H9 (cell line): ENCODE measurements around the gene LEF1. TPM values are rescaled to one million over a fixed set of nuclear protein-coding genes. Genes with fewer than 3 reads are reported as not detected.

Experiments used
- DNase-seq: peaks from one replicate; pipeline ENCODE4 v3.0.0-alpha.2; 2017
- H2AFZ ChIP-seq: one replicate; pipeline ENCODE4 v1.6.1; 2013; ENCODE audit warnings: mild to moderate bottlenecking, low read length, control low read depth, moderate library complexity
- H2AK5ac ChIP-seq: 2 replicates; pipeline ENCODE4 v1.6.1; 2013; ENCODE audit warnings: low read length, control low read depth, mixed read lengths; ENCODE audit not compliant: insufficient read length
- H2BK120ac ChIP-seq: one replicate; pipeline ENCODE4 v1.6.1; 2013; ENCODE audit warnings: low read depth, mild to moderate bottlenecking, low read length, control low read depth, inconsistent platforms; ENCODE audit not compliant: poor library complexity, severe bottlenecking
- H2BK12ac ChIP-seq: 2 replicates; pipeline ENCODE4 v1.6.1; 2013; ENCODE audit warnings: low read length, control low read depth, mixed read lengths, low read depth; ENCODE audit not compliant: insufficient read length
- H2BK15ac ChIP-seq: 2 replicates; pipeline ENCODE4 v1.6.1; 2013; ENCODE audit warnings: low read depth, low read length, control low read depth
- H2BK20ac ChIP-seq: one replicate; pipeline ENCODE4 v1.6.1; 2013; ENCODE audit warnings: low read depth, mild to moderate bottlenecking, low read length, control low read depth, inconsistent platforms; ENCODE audit not compliant: poor library complexity, severe bottlenecking
- H2BK5ac ChIP-seq: 2 replicates; pipeline ENCODE4 v1.6.1; 2013; ENCODE audit warnings: low read length, control low read depth, mixed read lengths; ENCODE audit not compliant: insufficient read length
- H3K14ac ChIP-seq: 2 replicates; pipeline ENCODE4 v1.6.1; 2013; ENCODE audit warnings: low read length, control low read depth; ENCODE audit not compliant: insufficient read depth
- H3K18ac ChIP-seq: 2 replicates; pipeline ENCODE4 v1.6.1; 2013; ENCODE audit warnings: low read depth, mild to moderate bottlenecking, mixed read lengths, low read length, control low read depth; ENCODE audit not compliant: insufficient read length
- H3K23ac ChIP-seq: 2 replicates; pipeline ENCODE4 v1.6.1; 2013; ENCODE audit warnings: low read length, control low read depth, mixed read lengths, low read depth; ENCODE audit not compliant: insufficient read length
- H3K23me2 ChIP-seq: 2 replicates; pipeline ENCODE4 v1.6.1; 2013; ENCODE audit warnings: low read depth, mild to moderate bottlenecking, mixed read lengths, low read length, control low read depth; ENCODE audit not compliant: insufficient read length, poor library complexity, severe bottlenecking
- H3K27ac ChIP-seq: 2 replicates; pipeline ENCODE4 v1.5.1; 2013; ENCODE audit warnings: low read length, control low read depth, mixed read lengths, low read depth; ENCODE audit not compliant: insufficient read length
- H3K27me3 ChIP-seq: 2 replicates; pipeline ENCODE4 v1.6.1; 2013; ENCODE audit warnings: low read length, control low read depth, inconsistent platforms; ENCODE audit not compliant: insufficient read depth
- H3K4ac ChIP-seq: 2 replicates; pipeline ENCODE4 v1.6.1; 2013; ENCODE audit warnings: low read depth, mild to moderate bottlenecking, control low read depth, inconsistent platforms, low read length, moderate library complexity
- H3K4me1 ChIP-seq: 2 replicates; pipeline ENCODE4 v1.6.1; 2013; ENCODE audit warnings: low read length, control low read depth, inconsistent platforms; ENCODE audit not compliant: insufficient read depth
- H3K4me2 ChIP-seq: 2 replicates; pipeline ENCODE4 v1.6.1; 2013; ENCODE audit warnings: low read length, control low read depth, mixed read lengths; ENCODE audit not compliant: insufficient read length, insufficient read depth
- H3K56ac ChIP-seq: 2 replicates; pipeline ENCODE4 v1.6.1; 2013; ENCODE audit warnings: low read depth, mild to moderate bottlenecking, mixed read lengths, low read length, control low read depth; ENCODE audit not compliant: insufficient read length
- H3K79me1 ChIP-seq: 2 replicates; pipeline ENCODE4 v1.6.1; 2013; ENCODE audit warnings: low read depth, mild to moderate bottlenecking, moderate library complexity, low read length, control low read depth, inconsistent platforms; ENCODE audit not compliant: insufficient read depth, poor library complexity, severe bottlenecking
- H3K79me2 ChIP-seq: 2 replicates; pipeline ENCODE4 v1.6.1; 2013; ENCODE audit warnings: low read length, control low read depth, inconsistent platforms; ENCODE audit not compliant: insufficient read depth
- H3K9ac ChIP-seq: 2 replicates; pipeline ENCODE4 v1.6.1; 2013; ENCODE audit warnings: low read length, control low read depth, mixed read lengths; ENCODE audit not compliant: insufficient read length; ENCODE audit errors: extremely low read depth
- H3K9me3 ChIP-seq: one replicate; pipeline ENCODE4 v1.6.1; 2013; ENCODE audit warnings: low read depth, low read length, inconsistent platforms; ENCODE audit not compliant: control insufficient read depth
- H3T11ph ChIP-seq: one replicate; pipeline ENCODE4 v1.6.1; 2013; ENCODE audit warnings: mild to moderate bottlenecking, low read length, control low read depth, inconsistent platforms
- H4K20me1 ChIP-seq: one replicate; pipeline ENCODE4 v1.6.1; 2013; ENCODE audit not compliant: control insufficient read depth, insufficient read length, insufficient read depth
- H4K5ac ChIP-seq: 2 replicates; pipeline ENCODE4 v1.6.1; 2013; ENCODE audit warnings: low read depth, mild to moderate bottlenecking, mixed read lengths, low read length, control low read depth; ENCODE audit not compliant: insufficient read length
- H4K8ac ChIP-seq: replicated peaks from 2 replicates; pipeline ENCODE4 v1.6.1; 2013; ENCODE audit warnings: low read length, control low read depth, mixed read lengths, low read depth; ENCODE audit not compliant: insufficient read length
- H4K91ac ChIP-seq: 2 replicates; pipeline ENCODE4 v1.6.1; 2013; ENCODE audit warnings: low read depth, mild to moderate bottlenecking, moderate library complexity, mixed read lengths, low read length, control low read depth; ENCODE audit not compliant: insufficient read length
- H3K27ac Mint-ChIP-seq, 3 experiments: 2 replicates in 2 of 3; 3 replicates in 1 of 3; pipeline ENCODE4 v1.8.0; 2020 to 2021; ENCODE audit warnings: mixed read lengths in 3 of 3, mild to moderate bottlenecking in 1 of 3, moderate library complexity in 1 of 3
- H3K27me3 Mint-ChIP-seq: 2 replicates; pipeline ENCODE4 v1.8.0; 2021; ENCODE audit warnings: low read depth, mild to moderate bottlenecking, moderate library complexity, mixed read lengths
- H3K36me3 Mint-ChIP-seq, 3 experiments: 2 replicates in 2 of 3; 3 replicates in 1 of 3; pipeline ENCODE4 v1.8.0; 2020 to 2021; ENCODE audit warnings: low read depth in 3 of 3, mixed read lengths in 3 of 3; ENCODE audit not compliant: insufficient read depth in 1 of 3
- H3K4me1 Mint-ChIP-seq, 2 experiments: 2 replicates each; pipeline ENCODE4 v1.8.0; 2020; ENCODE audit warnings: mixed read lengths in 2 of 2
- H3K4me3 Mint-ChIP-seq, 2 experiments: 2 replicates in 1 of 2; 3 replicates in 1 of 2; pipeline ENCODE4 v1.8.0; 2020 to 2021; ENCODE audit warnings: mild to moderate bottlenecking in 2 of 2, mixed read lengths in 2 of 2, moderate library complexity in 1 of 2
- H3K9me3 Mint-ChIP-seq, 2 experiments: 2 replicates in 1 of 2; 3 replicates in 1 of 2; pipeline ENCODE4 v1.8.0; 2020; ENCODE audit warnings: mild to moderate bottlenecking in 2 of 2, mixed read lengths in 2 of 2, moderate library complexity in 1 of 2
- WGBS: extraction: QIAGEN DNeasy Blood & Tissue Kit; methylation state at CpG from one replicate; pipeline ENCODE4 v1.1.7; 2013; ENCODE audit warnings: missing lambda C conversion rate, low lambda C conversion rate, mixed read lengths; ENCODE audit not compliant: insufficient read length; ENCODE audit errors: extremely low coverage; 5-methylcytosine and 5-hydroxymethylcytosine counted together
- total RNA-seq: library from RNA; stranded (reverse); gene quantifications from 2 replicates; pipeline ENCODE4 v1.2.1, GENCODE V29; 2021
- TF ChIP-seq, protein P1 (sequence below): fragments of 200-600 bp; sonication (generic); conservative IDR thresholded peaks from 3 replicates; pipeline ENCODE4 v1.8.0; 2021; ENCODE audit warnings: antibody characterized with exemption, mild to moderate bottlenecking

LEF1 gene
- total RNA-seq, 1 experiment from 2014 or later = 2.5 TPM

- Histone ChIP-seq H3K9me3 (no peaks in the 10 kb centered on the region), H4K8ac (no peak overlapping the region), H3K27ac (no peak overlapping the region), H2AFZ (no peak overlapping the region), H3T11ph (no peak overlapping the region), H3K27me3 (peaks cover 4% of the 10 kb centered on the region), H4K20me1 (no peaks in the 10 kb centered on the region), H3K4me1 (no peaks in the 10 kb centered on the region), H3K79me1 (no peaks in the 10 kb centered on the region), H2BK20ac (no peak overlapping the region), H4K5ac (no peak overlapping the region), H2BK12ac (no peak overlapping the region), H2BK15ac (no peak overlapping the region), H2BK5ac (no peak overlapping the region), H3K23ac (no peak overlapping the region), H3K9ac (no peak overlapping the region), H3K4me2 (no peak overlapping the region), H4K91ac (no peak overlapping the region), H3K79me2 (no peaks in the 10 kb centered on the region), H3K56ac (no peak overlapping the region), H2BK120ac (no peak overlapping the region), H3K14ac (no peak overlapping the region), H2AK5ac (no peak overlapping the region), H3K4ac (no peak overlapping the region), H3K18ac (no peak overlapping the region), H3K23me2 (no peaks in the 10 kb centered on the region)
- H3K4me1 Mint-ChIP-seq = peaks cover 1 to 3% of the 10 kb centered on the region in 2 experiments
- H3K4me3 Mint-ChIP-seq = no peak overlapping the region
- TF ChIP-seq, protein P1, sequence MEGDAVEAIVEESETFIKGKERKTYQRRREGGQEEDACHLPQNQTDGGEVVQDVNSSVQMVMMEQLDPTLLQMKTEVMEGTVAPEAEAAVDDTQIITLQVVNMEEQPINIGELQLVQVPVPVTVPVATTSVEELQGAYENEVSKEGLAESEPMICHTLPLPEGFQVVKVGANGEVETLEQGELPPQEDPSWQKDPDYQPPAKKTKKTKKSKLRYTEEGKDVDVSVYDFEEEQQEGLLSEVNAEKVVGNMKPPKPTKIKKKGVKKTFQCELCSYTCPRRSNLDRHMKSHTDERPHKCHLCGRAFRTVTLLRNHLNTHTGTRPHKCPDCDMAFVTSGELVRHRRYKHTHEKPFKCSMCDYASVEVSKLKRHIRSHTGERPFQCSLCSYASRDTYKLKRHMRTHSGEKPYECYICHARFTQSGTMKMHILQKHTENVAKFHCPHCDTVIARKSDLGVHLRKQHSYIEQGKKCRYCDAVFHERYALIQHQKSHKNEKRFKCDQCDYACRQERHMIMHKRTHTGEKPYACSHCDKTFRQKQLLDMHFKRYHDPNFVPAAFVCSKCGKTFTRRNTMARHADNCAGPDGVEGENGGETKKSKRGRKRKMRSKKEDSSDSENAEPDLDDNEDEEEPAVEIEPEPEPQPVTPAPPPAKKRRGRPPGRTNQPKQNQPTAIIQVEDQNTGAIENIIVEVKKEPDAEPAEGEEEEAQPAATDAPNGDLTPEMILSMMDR = no peak
- no peak overlapping the region for H3K27ac Mint-ChIP-seq
- peaks cover 2 to 14% of the 10 kb centered on the region in 2 experiments; a peak in 2 of 5 replicates for H3K9me3 Mint-ChIP-seq
- no CpG with 5 or more reads among the region's 1 CpG for WGBS
- H3K36me3 Mint-ChIP-seq = no peaks in the 10 kb centered on the region
- DNase-seq = no peak
- peaks cover 83% of the 10 kb centered on the region for H3K27me3 Mint-ChIP-seq
These were observed 31.1 kb upstream of the LEF1 start for GRCh38 chr4:108199881-108200280.
